Esophagus squamous epithelium (tissue), 5 donors: ENCODE measurements around the gene KRT86. TPM values are rescaled to one million over a fixed set of nuclear protein-coding genes. Genes with fewer than 3 reads are reported as not detected.
"Not testable (repeated sequence)": the region's sequence is repeated elsewhere in the genome, so short reads cannot be mapped to it uniquely, and the experiment has no call there.

Experiments used
- DNase-seq: peaks from one replicate; lab custom pipeline; 2025; lab: John Stamatoyannopoulos, UW
- H3K27ac ChIP-seq, 4 donors: fragments of 200-600 bp; sonication (generic); one replicate each; pipeline ENCODE4 v1.5.1; 2016 to 2019; ENCODE audit warnings: mild to moderate bottlenecking in 1 of 4
- H3K27me3 ChIP-seq, 4 donors: fragments of 200-600 bp; sonication (generic); 1 replicate in 3 of 4; 2 replicates in 1 of 4; pipeline versions ENCODE4 v1.5.1 to v1.6.0; 2017 to 2021; ENCODE audit warnings: antibody characterized with exemption in 1 of 4
- H3K36me3 ChIP-seq, 3 donors: fragments of 200-600 bp; sonication (generic); one replicate each; pipeline ENCODE4 v1.5.1; 2016 to 2019
- H3K4me1 ChIP-seq, 3 donors: fragments of 200-600 bp; sonication (generic); one replicate each; pipeline ENCODE4 v1.5.1; 2017 to 2019
- H3K4me3 ChIP-seq, 4 donors: fragments of 200-600 bp; sonication (generic); 1 replicate in 3 of 4; 2 replicates in 1 of 4; pipeline ENCODE4 v1.5.1; 2016 to 2019; ENCODE audit warnings: mild to moderate bottlenecking in 2 of 4, moderate library complexity in 1 of 4
- H3K9me3 ChIP-seq, 3 donors: fragments of 200-600 bp; sonication (generic); one replicate each; pipeline ENCODE4 v1.5.1; 2016 to 2019
- CTCF ChIP-seq, 6 experiments: fragments of 450-650 bp in 4 of 6; fragments of 200-600 bp in 2 of 6; sonication (generic) in 2 of 6; IDR thresholded peaks; one replicate each; pipeline ENCODE4 v1.5.1; 2016 to 2019; ENCODE audit warnings: antibody characterized with exemption in 6 of 6, mild to moderate bottlenecking in 4 of 6, moderate library complexity in 4 of 6
- POLR2A ChIP-seq, 4 donors: fragments of 450-650 bp; IDR thresholded peaks; one replicate each; pipeline ENCODE4 v1.6.1; 2017; ENCODE audit warnings: antibody characterized with exemption in 4 of 4, mild to moderate bottlenecking in 4 of 4, moderate library complexity in 3 of 4
- WGBS, 2 donors: methylation state at CpG; one replicate each; pipeline ENCODE4 v1.1.5; 2018; 5-methylcytosine and 5-hydroxymethylcytosine counted together
- intact Hi-C: fragments of 100-400 bp; cut with DNase I; formaldehyde crosslinking; loops from one replicate; pipeline ENCODE4 v1.15.0; 2022
- total RNA-seq, 4 donors: library from RNA; depleted of rRNA; stranded (reverse); fragments of >200 nt; gene quantifications; one replicate each; pipeline ENCODE4 v1.1.0, GENCODE V29; 2016
- donor health status: DM: yes; HTN: yes; CAD: no.

KRT86 gene
- total RNA-seq, 4 donors from 2014 or later = not detected

- 72% methylated on average over 2 of the region's 2 CpGs; no CpG with 5 or more reads in 1 of the 2 donors for WGBS, 2 donors
- Histone ChIP-seq H3K27me3 (peaks cover 0 to 31% (median 0%) of the 10 kb centered on the region in 4 donors), H3K36me3 (no peaks in the 10 kb centered on the region), H3K27ac (no peak overlapping the region), H3K9me3 (no peaks in the 10 kb centered on the region), H3K4me3 (no peak overlapping the region), H3K4me1 (peaks cover 8 to 37% (median 8%) of the 10 kb centered on the region in 3 donors)
- TF ChIP-seq CTCF (IDR thresholded peaks at IDR 0.05) (no peak), POLR2A (IDR thresholded peaks at IDR 0.05) (no peak)
- intact Hi-C loops = no loop called here
- no peak for DNase-seq
These were observed 68.5 kb downstream of the KRT86 start for GRCh38 chr12:52342781-52343490.

DNA sequence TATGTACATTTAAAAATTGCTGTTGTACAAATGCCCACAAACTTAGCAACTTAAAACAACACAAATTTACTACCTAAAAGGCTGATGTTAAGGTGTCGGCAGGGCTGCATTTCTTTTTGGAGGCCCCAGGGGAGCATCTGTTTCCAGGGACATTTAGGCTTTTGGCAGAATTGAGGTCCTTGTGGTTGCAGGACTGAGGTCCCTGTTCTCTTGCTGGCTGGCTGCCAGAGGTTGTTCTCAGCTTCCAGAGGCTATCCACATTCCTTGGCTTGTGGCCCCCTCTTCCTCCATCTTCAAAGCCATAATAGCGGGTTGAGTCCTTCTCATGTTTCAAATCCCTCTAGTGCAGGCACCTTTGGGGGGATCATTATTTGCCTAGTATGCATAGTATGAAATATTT is 69.1 kb downstream of the KRT86 start:
- Histone ChIP-seq H3K27ac (no peak overlapping the region), H3K4me3 (no peak overlapping the region), H3K36me3 (no peaks in the 10 kb centered on the region), H3K9me3 (no peaks in the 10 kb centered on the region), H3K27me3 (peaks cover 0 to 36% (median 0%) of the 10 kb centered on the region in 4 donors), H3K4me1 (peaks cover 3 to 31% (median 4%) of the 10 kb centered on the region in 3 donors)
- WGBS, 2 donors = 91 to 92% methylated on average over 1 to 2 of the region's 2 CpGs
- intact Hi-C loops = no loop called here
- TF ChIP-seq POLR2A (IDR thresholded peaks at IDR 0.05) = no peak
- TF ChIP-seq CTCF (IDR thresholded peaks at IDR 0.05) = no peak
- no peak for DNase-seq

- H3K9me3 ChIP-seq = no peaks in the 10 kb centered on the region
- H3K36me3 ChIP-seq = no peaks in the 10 kb centered on the region
- H3K4me1 ChIP-seq = peaks cover 0 to 25% (median 0%) of the 10 kb centered on the region in 3 donors
- no peak overlapping the region for H3K4me3 ChIP-seq
- TF ChIP-seq POLR2A (IDR thresholded peaks at IDR 0.05) (no peak), CTCF (IDR thresholded peaks at IDR 0.05) (no peak)
- H3K27me3 ChIP-seq = peaks cover 0 to 36% (median 0%) of the 10 kb centered on the region in 4 donors
- no peak overlapping the region for H3K27ac ChIP-seq
- 90 to 94% methylated on average over 2 to 5 of the region's 12 CpGs for WGBS, 2 donors
- no peak for DNase-seq
- intact Hi-C loops = no loop called here
These were observed 69.7 kb downstream of the KRT86 start for GRCh38 chr12:52344111-52344510.

DNA sequence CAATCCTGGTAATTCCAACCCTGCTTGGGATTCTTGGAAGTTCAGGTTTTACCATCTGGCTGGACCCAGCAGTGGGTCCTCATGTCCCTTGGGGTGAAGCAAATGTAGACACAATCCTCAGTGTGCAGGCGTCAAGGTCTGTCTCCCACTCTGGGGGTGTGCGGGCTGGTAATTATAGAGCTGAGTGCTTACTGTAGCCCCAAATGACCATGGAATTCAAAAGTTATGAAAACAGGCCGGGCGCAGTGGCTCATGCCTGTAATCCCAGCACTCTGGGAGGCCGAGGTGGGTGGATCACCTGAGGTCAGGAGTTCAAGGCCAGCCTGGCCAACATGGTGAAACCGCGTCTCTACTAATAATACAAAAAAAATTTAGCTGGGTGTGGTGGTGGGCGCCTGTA is 70.6 kb downstream of the KRT86 start:
- intact Hi-C loops, H3K36me3 ChIP-seq, DNase-seq, H3K27ac ChIP-seq, H3K4me3 ChIP-seq, H3K9me3 ChIP-seq: not testable (repeated sequence)
- Histone ChIP-seq H3K4me1 (peaks cover 0 to 19% (median 0%) of the 10 kb centered on the region in 3 donors), H3K27me3 (peaks cover 0 to 43% (median 0%) of the 10 kb centered on the region in 4 donors)
- WGBS, 2 donors = 82 to 85% methylated on average over 5 to 8 of the region's 8 CpGs

DNA sequence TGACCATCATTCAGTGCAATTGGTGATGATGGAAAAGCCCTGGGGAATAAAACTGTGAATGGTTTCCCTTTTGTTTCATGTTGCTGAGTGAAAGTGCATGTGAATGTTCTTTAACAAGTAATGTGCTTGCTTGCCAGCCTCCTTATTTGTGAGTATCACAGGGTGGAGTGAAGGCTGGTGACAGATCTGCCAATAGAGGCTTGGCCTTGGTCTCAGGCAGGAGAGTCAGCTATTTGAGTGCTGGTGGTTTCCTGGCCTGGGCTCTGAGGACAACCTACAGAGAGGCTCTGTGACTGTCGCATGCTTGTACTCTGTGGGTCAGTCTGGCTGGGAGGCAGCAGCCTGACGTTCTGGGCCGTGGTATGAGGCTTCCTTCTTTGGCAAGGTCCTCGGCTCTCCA is 72.1 kb downstream of the KRT86 start:
- WGBS, 2 donors = 100% methylated on average over 1 of the region's 4 CpGs; no CpG with 5 or more reads in 1 of the 2 donors
- TF ChIP-seq POLR2A (IDR thresholded peaks at IDR 0.05) (no peak), CTCF (IDR thresholded peaks at IDR 0.05) (no peak)
- intact Hi-C loops = no loop called here
- Histone ChIP-seq H3K36me3 (no peaks in the 10 kb centered on the region), H3K9me3 (no peaks in the 10 kb centered on the region), H3K4me3 (no peak overlapping the region), H3K4me1 (peaks cover 0 to 25% (median 0%) of the 10 kb centered on the region in 3 donors), H3K27me3 (peaks cover 0 to 47% (median 0%) of the 10 kb centered on the region in 4 donors), H3K27ac (no peak overlapping the region)
- DNase-seq = no peak
